SU-DHL-6 (cell line): ENCODE data around the gene COL5A1.

Experiments used
- H2AFZ ChIP-seq: fragments of 200-600 bp; sonication (generic); 2 replicates; pipeline ENCODE4 v1.6.1; 2014; ENCODE audit warnings: low read depth, mild to moderate bottlenecking, moderate library complexity, mixed read lengths, antibody characterized with exemption, low read length; ENCODE audit not compliant: severe bottlenecking
- H3F3A ChIP-seq: fragments of 200-600 bp; shearing (Covaris generic); 2 replicates; pipeline ENCODE4 v1.6.0; 2016; ENCODE audit warnings: antibody characterized with exemption, mild to moderate bottlenecking; ENCODE audit not compliant: insufficient read depth
- H3K27ac ChIP-seq: fragments of 200-600 bp; sonication (generic); 2 replicates; pipeline ENCODE4 v1.5.1; 2016; ENCODE audit warnings: low read depth, mild to moderate bottlenecking, low read length, moderate library complexity, mixed read lengths
- H3K27me3 ChIP-seq: fragments of 200-600 bp; sonication (generic), shearing (Covaris generic); 2 replicates; pipeline ENCODE4 v1.6.0; 2014; ENCODE audit warnings: mild to moderate bottlenecking, low read length
- H3K36me3 ChIP-seq: fragments of 200-600 bp; sonication (generic); 2 replicates; pipeline ENCODE4 v1.6.1; 2014; ENCODE audit warnings: mild to moderate bottlenecking, low read length, mixed read lengths
- H3K4me2 ChIP-seq: fragments of 300-600, 200-600 bp; shearing (Covaris generic), sonication (generic); 2 replicates; pipeline ENCODE4 v1.6.0; 2014; ENCODE audit warnings: low read length, low read depth, mild to moderate bottlenecking; ENCODE audit not compliant: poor library complexity, severe bottlenecking
- H3K4me3 ChIP-seq: fragments of 200-600 bp; sonication (generic); 2 replicates; pipeline ENCODE4 v1.5.1; 2014; ENCODE audit warnings: antibody characterized with exemption, low read length, mild to moderate bottlenecking, mixed read lengths; ENCODE audit not compliant: insufficient read depth, poor library complexity, severe bottlenecking
- H3K79me2 ChIP-seq: fragments of 200-600 bp; sonication (generic); 2 replicates; pipeline ENCODE4 v1.6.1; 2014; ENCODE audit warnings: mild to moderate bottlenecking, low read length, moderate library complexity; ENCODE audit not compliant: insufficient read depth
- H3K9ac ChIP-seq: fragments of 200-600 bp; sonication (generic); 2 replicates; pipeline ENCODE4 v1.7.0; 2014; ENCODE audit warnings: mild to moderate bottlenecking, low read length
- H3K9me2 ChIP-seq: fragments of 200-600 bp; sonication (generic); replicated peaks from 2 replicates; pipeline ENCODE4 v1.6.1; 2014; ENCODE audit warnings: low read length; ENCODE audit not compliant: insufficient read depth
- H3K9me3 ChIP-seq: fragments of 200-600 bp; sonication (generic); 2 replicates; pipeline ENCODE4 v1.6.1; 2014; ENCODE audit warnings: low read length, mixed read lengths; ENCODE audit not compliant: insufficient read depth
- H4K20me1 ChIP-seq: fragments of 200-600 bp; sonication (generic); 2 replicates; pipeline ENCODE4 v1.6.1; 2014; ENCODE audit warnings: low read depth, mild to moderate bottlenecking, antibody characterized with exemption, low read length, moderate library complexity, mixed read lengths
- EZH2phosphoT487 ChIP-seq: fragments of 200-600 bp; sonication (generic), shearing (Covaris generic); conservative IDR thresholded peaks from 2 replicates; pipeline ENCODE4 v1.6.1; 2018; ENCODE audit warnings: mild to moderate bottlenecking, antibody characterized with exemption, low read length, moderate library complexity, mixed read lengths
- TF ChIP-seq, protein P1 (sequence below): fragments of 200-600 bp; sonication (generic); IDR thresholded peaks from one replicate; pipeline ENCODE4 v1.5.1; 2017; ENCODE audit warnings: antibody characterized with exemption, mild to moderate bottlenecking, low read length, moderate library complexity; ENCODE audit not compliant: insufficient read depth, poor library complexity, severe bottlenecking

The COL5A1 gene

DNA sequence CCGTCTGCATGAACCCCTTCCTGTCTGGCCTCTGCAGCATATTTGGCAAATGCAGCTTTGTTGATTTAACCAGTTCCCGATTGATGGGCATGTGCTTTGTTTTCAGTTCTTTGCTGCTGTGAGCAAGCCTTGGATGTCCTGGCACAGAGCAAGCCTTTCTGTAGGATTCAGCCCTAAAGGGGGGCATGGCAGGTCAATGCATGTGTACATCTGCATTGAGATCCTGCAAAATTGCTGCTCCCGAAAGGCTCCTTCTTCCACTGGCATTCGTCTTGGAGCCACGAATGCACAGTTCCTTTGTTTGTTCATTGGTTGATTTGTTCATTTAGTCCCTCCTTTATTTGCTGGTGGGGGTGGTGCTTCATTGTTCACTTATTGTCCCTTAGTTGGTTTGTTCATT, 34.8 kb downstream of the COL5A1 start:
- Histone ChIP-seq H3K9me2 (no peaks in the 10 kb centered on the region), H3K79me2 (no peaks in the 10 kb centered on the region), H3K9ac (no peak overlapping the region), H3K27ac (no peak overlapping the region), H2AFZ (no peak overlapping the region), H3K4me3 (no peak overlapping the region), H3K9me3 (no peaks in the 10 kb centered on the region), H3K4me2 (no peak overlapping the region), H3F3A (no peaks in the 10 kb centered on the region), H3K27me3 (no peaks in the 10 kb centered on the region), H4K20me1 (no peaks in the 10 kb centered on the region), H3K36me3 (no peaks in the 10 kb centered on the region)
- TF ChIP-seq, protein P1, sequence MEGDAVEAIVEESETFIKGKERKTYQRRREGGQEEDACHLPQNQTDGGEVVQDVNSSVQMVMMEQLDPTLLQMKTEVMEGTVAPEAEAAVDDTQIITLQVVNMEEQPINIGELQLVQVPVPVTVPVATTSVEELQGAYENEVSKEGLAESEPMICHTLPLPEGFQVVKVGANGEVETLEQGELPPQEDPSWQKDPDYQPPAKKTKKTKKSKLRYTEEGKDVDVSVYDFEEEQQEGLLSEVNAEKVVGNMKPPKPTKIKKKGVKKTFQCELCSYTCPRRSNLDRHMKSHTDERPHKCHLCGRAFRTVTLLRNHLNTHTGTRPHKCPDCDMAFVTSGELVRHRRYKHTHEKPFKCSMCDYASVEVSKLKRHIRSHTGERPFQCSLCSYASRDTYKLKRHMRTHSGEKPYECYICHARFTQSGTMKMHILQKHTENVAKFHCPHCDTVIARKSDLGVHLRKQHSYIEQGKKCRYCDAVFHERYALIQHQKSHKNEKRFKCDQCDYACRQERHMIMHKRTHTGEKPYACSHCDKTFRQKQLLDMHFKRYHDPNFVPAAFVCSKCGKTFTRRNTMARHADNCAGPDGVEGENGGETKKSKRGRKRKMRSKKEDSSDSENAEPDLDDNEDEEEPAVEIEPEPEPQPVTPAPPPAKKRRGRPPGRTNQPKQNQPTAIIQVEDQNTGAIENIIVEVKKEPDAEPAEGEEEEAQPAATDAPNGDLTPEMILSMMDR: no peak
- no peak for TF ChIP-seq EZH2phosphoT487

DNA sequence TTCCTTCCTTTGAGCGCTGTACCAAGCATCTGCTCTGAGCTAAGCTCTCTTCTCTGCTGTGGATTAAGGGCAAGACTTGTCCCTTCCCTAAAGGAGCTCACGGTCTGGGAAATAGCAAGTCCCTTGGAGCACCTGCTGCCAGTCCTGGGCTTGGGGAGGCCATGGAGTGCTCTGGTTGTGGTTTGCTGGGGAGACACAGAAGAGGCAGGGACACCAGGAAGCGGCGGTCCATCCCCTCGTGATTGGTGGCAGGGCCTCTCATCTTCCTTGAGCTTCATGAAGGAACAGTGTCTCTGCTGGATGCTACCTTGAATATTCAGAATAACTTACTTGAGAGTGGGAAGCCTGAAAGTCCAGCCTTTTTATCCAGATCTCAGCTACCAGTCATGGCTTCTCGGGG, 35.3 kb downstream of the COL5A1 start:
- Histone ChIP-seq H3K27ac (no peak overlapping the region), H3K9ac (no peak overlapping the region), H3K36me3 (no peaks in the 10 kb centered on the region), H3K27me3 (no peaks in the 10 kb centered on the region), H4K20me1 (no peaks in the 10 kb centered on the region), H2AFZ (no peak overlapping the region), H3K9me3 (no peaks in the 10 kb centered on the region), H3F3A (no peaks in the 10 kb centered on the region), H3K79me2 (no peaks in the 10 kb centered on the region), H3K4me2 (no peak overlapping the region), H3K9me2 (no peaks in the 10 kb centered on the region), H3K4me3 (no peak overlapping the region)
- TF ChIP-seq, protein P1: no peak
- no peak for TF ChIP-seq EZH2phosphoT487

DNA sequence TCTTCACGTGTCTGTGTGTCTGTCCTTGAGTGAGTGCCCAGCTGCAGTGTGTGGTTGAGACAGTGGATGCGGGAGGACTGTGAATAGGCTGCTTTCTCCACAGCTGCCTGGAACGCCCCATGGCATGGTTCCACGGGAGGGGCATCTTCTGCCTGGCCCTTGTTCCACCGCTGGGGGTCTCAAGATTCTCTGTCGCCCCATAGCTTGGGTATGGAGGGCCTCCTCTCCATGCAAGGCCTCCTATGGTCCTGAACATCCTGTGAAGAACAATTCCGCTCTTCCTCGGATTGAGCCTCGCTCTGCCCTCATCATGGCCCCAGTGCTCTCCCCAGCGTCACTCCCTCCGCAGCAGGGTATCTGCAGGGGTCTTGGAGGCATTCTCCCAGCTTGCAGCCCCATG, 36.1 kb downstream of the COL5A1 start:
- no peak overlapping the region for H2AFZ ChIP-seq
- H4K20me1 ChIP-seq: no peaks in the 10 kb centered on the region
- no peak overlapping the region for H3K9ac ChIP-seq
- no peaks in the 10 kb centered on the region for H3K79me2 ChIP-seq
- H3K27ac ChIP-seq: no peak overlapping the region
- no peaks in the 10 kb centered on the region for H3K36me3 ChIP-seq
- no peaks in the 10 kb centered on the region for H3K9me3 ChIP-seq
- TF ChIP-seq, protein P1: no peak
- TF ChIP-seq EZH2phosphoT487: no peak
- H3K4me3 ChIP-seq: no peak overlapping the region
- no peaks in the 10 kb centered on the region for H3K9me2 ChIP-seq
- no peaks in the 10 kb centered on the region for H3K27me3 ChIP-seq
- no peak overlapping the region for H3K4me2 ChIP-seq
- no peaks in the 10 kb centered on the region for H3F3A ChIP-seq
